SIG-M5 treated with dmso at 0.1 percent for 504 hours (cell line): ENCODE results near the gene CHRNB1.

Source experiments
- DNase-seq: peaks from one replicate; lab custom pipeline; 2025; ENCODE audit not compliant: unreplicated experiment; lab: John Stamatoyannopoulos, UW

The CHRNB1 gene

GRCh38 chr17:7415784-7416183 lies 29.1 kb upstream of the CHRNB1 start:
- DNase-seq, result no peak

GRCh38 chr17:7416323-7416722 lies 28.5 kb upstream of the CHRNB1 start:
- no peak for DNase-seq

- DNase-seq, result no peak
Measured at GRCh38 chr17:7417056-7417655, 27.7 kb upstream of the CHRNB1 start.

- DNase-seq, result no peak
Measured at GRCh38 chr17:7418472-7419152, 26.2 kb upstream of the CHRNB1 start.

- DNase-seq, result no peak
Measured at GRCh38 chr17:7419819-7420610, 24.8 kb upstream of the CHRNB1 start, which contains the start of gene SPEM1. TSS of gene SPEM1 (plus strand) at chr17:7420324. CDS start at chr17:7420385, 61 bp downstream.

- no peak for DNase-seq
Measured at GRCh38 chr17:7421186-7421585, 23.7 kb upstream of the CHRNB1 start.

- no peak for DNase-seq
Measured at GRCh38 chr17:7423679-7424078, 21.2 kb upstream of the CHRNB1 start.

GRCh38 chr17:7425316-7425715 lies 19.5 kb upstream of the CHRNB1 start, which contains the start of gene SPEM2:
TSS of gene SPEM2 (plus strand) at chr17:7425616. CDS start at chr17:7425689, 73 bp downstream.
- no peak for DNase-seq

- DNase-seq, result no peak
Measured at GRCh38 chr17:7425756-7426155, 19.1 kb upstream of the CHRNB1 start.

GRCh38 chr17:7426203-7426863 lies 18.5 kb upstream of the CHRNB1 start:
- DNase-seq, result no peak

GRCh38 chr17:7426896-7427489 lies 17.9 kb upstream of the CHRNB1 start:
- DNase-seq, result no peak

- no peak for DNase-seq
Measured at GRCh38 chr17:7427549-7427948, 17.3 kb upstream of the CHRNB1 start.

- DNase-seq, result no peak
Measured at GRCh38 chr17:7428557-7428956, 16.3 kb upstream of the CHRNB1 start, which contains the start of gene SPEM3. TSS of gene SPEM3 (plus strand) at chr17:7428857. CDS start at chr17:7428903, 46 bp downstream.

- DNase-seq, result no peak
Measured at GRCh38 chr17:7429722-7430121, 15.1 kb upstream of the CHRNB1 start.

- no peak for DNase-seq
Measured at GRCh38 chr17:7431231-7431630, 13.6 kb upstream of the CHRNB1 start.

- DNase-seq, result no peak
Measured at GRCh38 chr17:7432296-7432695, 12.6 kb upstream of the CHRNB1 start.

GRCh38 chr17:7435676-7436555 lies 8.9 kb upstream of the CHRNB1 start:
- peak; percentile 73 for DNase-seq

- DNase-seq, result peak; percentile 65
Measured at GRCh38 chr17:7436556-7437368, 8.1 kb upstream of the CHRNB1 start.

GRCh38 chr17:7437369-7437863 lies 7.4 kb upstream of the CHRNB1 start:
- no peak for DNase-seq
